ENCODE results near the gene MTHFR.
"Not testable (repeated sequence)": the region's sequence is repeated elsewhere in the genome, so short reads cannot be mapped to it uniquely, and the experiment has no call there.

Gene MTHFR

GRCh38 chr1:11833497-11833896, 27.7 kb upstream of the MTHFR start:
- no peak for DNase-seq (ENCODE audit: low read depth in 2 of 2)

GRCh38 chr1:11831945-11832725, 26.4 kb upstream of the MTHFR start:
- no peak for DNase-seq (ENCODE audit: low read depth in 2 of 2)

- no peak for DNase-seq (ENCODE audit: low read depth in 2 of 2)
Observed at GRCh38 chr1:11828511-11828910, 22.7 kb upstream of the MTHFR start.

- no peak for DNase-seq (ENCODE audit: low read depth in 2 of 2)
Observed at GRCh38 chr1:11826946-11827345, 21.2 kb upstream of the MTHFR start.

- DNase-seq (ENCODE audit: low read depth in 2 of 2) = no peak
Observed at GRCh38 chr1:11825131-11825530, 19.4 kb upstream of the MTHFR start.

GRCh38 chr1:11823366-11824137, 17.8 kb upstream of the MTHFR start:
- no peak for DNase-seq (ENCODE audit: low read depth in 2 of 2)

- DNase-seq (ENCODE audit: low read depth in 2 of 2) = no peak
Observed at GRCh38 chr1:11822091-11822490, 16.3 kb upstream of the MTHFR start.

- no peak for DNase-seq (ENCODE audit: low read depth in 2 of 2)
Observed at GRCh38 chr1:11817192-11817591, 11.4 kb upstream of the MTHFR start.

- no peak for DNase-seq (ENCODE audit: low read depth in 2 of 2)
Observed at GRCh38 chr1:11813021-11813420, 7.3 kb upstream of the MTHFR start.

- no peak for DNase-seq (ENCODE audit: low read depth in 2 of 2)
Observed at GRCh38 chr1:11807133-11807532, 1.4 kb upstream of the MTHFR start.

- no peak for DNase-seq (ENCODE audit: low read depth in 2 of 2)
Observed at GRCh38 chr1:11806307-11806936, 658 bp upstream of the MTHFR start.

- DNase-seq (ENCODE audit: low read depth in 2 of 2) = no peak
Observed at GRCh38 chr1:11804666-11805421, 920 bp downstream of the MTHFR start.

- not testable (repeated sequence) for DNase-seq (ENCODE audit: low read depth in 2 of 2)
Observed at GRCh38 chr1:11803924-11804665, 1.7 kb downstream of the MTHFR start.

GRCh38 chr1:11802973-11803885, 2.5 kb downstream of the MTHFR start:
- peak; percentile 49 to 57 for DNase-seq (ENCODE audit: low read depth in 2 of 2)

- DNase-seq (ENCODE audit: low read depth in 2 of 2) = no peak
Observed at GRCh38 chr1:11802616-11802972, 3.2 kb downstream of the MTHFR start.

GRCh38 chr1:11800756-11801433, 4.9 kb downstream of the MTHFR start:
- no peak for DNase-seq (ENCODE audit: low read depth in 2 of 2)

GRCh38 chr1:11800391-11800755, 5.4 kb downstream of the MTHFR start:
- no peak for DNase-seq (ENCODE audit: low read depth in 2 of 2)

GRCh38 chr1:11799896-11800295, 5.9 kb downstream of the MTHFR start:
- DNase-seq (ENCODE audit: low read depth in 2 of 2) = no peak

- DNase-seq (ENCODE audit: low read depth in 2 of 2) = no peak
Observed at GRCh38 chr1:11799099-11799498, 6.7 kb downstream of the MTHFR start.
